ENCODE measurements around the gene PIK3C2A.
A peak's percentile ranks its signal among the peaks of the same experiment; 100 is the strongest.
"Not testable (repeated sequence)": the region's sequence is repeated elsewhere in the genome, so short reads cannot be mapped to it uniquely, and the experiment has no call there.

The PIK3C2A gene, protein sequence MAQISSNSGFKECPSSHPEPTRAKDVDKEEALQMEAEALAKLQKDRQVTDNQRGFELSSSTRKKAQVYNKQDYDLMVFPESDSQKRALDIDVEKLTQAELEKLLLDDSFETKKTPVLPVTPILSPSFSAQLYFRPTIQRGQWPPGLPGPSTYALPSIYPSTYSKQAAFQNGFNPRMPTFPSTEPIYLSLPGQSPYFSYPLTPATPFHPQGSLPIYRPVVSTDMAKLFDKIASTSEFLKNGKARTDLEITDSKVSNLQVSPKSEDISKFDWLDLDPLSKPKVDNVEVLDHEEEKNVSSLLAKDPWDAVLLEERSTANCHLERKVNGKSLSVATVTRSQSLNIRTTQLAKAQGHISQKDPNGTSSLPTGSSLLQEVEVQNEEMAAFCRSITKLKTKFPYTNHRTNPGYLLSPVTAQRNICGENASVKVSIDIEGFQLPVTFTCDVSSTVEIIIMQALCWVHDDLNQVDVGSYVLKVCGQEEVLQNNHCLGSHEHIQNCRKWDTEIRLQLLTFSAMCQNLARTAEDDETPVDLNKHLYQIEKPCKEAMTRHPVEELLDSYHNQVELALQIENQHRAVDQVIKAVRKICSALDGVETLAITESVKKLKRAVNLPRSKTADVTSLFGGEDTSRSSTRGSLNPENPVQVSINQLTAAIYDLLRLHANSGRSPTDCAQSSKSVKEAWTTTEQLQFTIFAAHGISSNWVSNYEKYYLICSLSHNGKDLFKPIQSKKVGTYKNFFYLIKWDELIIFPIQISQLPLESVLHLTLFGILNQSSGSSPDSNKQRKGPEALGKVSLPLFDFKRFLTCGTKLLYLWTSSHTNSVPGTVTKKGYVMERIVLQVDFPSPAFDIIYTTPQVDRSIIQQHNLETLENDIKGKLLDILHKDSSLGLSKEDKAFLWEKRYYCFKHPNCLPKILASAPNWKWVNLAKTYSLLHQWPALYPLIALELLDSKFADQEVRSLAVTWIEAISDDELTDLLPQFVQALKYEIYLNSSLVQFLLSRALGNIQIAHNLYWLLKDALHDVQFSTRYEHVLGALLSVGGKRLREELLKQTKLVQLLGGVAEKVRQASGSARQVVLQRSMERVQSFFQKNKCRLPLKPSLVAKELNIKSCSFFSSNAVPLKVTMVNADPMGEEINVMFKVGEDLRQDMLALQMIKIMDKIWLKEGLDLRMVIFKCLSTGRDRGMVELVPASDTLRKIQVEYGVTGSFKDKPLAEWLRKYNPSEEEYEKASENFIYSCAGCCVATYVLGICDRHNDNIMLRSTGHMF (N-terminal part only)

DNA sequence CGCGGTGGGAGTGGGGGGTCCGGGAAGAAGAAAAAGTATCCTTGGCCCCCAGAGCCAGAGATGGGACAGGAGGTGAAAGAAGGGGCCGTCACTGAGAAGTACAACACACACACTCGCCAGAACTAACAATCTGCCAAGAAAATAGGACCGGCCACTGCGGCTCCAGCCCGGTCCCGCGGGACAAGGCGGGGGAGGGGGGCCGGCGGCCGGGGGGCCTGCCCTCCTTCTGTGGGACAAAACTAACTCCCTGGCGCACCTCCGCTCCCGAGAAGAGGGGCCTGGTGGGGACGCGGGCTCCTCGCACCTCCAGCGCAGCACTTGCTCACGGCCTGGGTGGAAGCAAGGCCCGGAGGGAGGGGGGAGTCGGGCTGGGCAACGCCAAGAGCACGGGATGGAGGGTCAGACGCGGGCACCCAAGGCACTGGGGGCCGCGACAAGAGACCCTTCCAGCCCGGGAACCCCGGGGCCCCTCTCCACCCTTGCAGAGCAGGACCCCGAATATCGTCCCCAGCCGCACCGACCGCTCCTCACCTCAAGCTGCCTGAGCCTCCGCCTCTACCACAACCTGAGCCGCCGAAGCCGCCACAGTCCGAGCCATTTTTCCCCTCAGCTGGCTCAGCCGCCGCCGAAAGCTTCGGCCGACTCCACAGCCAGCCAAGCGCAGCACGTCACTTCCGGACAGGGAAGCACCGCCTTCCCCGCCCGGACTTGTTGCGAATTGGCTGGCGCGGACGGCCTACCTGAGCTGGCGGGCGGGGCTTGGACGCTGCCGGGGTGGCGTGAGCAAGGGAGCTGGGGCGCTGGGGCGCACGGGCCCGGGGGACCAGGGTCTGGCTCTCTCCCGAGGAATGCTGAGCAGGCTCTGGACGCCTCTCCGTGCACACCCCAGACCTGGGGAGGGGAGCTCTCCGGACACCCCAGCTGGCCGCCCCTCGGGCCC, at the start of gene PIK3C2A:
Gene PIK3C2A (minus strand): TSS at position 670 of the 940 bp plus-strand sequence. CDS start 38,245 bp downstream, outside the sequence.
- peak; percentile 63 for DNase-seq

DNA sequence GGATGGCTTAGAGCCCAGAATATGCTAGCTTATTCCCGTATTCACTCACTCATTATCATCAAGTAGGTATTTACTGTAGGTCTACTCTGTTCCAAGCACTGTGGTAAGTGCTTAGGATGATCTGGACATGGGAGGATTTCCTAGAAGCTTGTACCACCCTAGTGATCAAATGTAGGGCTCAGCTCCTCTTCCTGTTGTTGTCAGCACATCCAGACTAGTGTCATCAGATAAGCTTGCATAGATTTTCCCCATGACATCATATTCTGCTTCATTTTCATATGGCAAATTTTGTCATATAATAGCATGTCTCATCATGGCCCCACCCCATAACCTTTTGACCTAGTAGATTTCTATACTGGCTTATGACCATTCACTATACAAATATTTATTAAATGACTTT, 49.4 kb upstream of the PIK3C2A start:
- DNase-seq = no peak

DNA sequence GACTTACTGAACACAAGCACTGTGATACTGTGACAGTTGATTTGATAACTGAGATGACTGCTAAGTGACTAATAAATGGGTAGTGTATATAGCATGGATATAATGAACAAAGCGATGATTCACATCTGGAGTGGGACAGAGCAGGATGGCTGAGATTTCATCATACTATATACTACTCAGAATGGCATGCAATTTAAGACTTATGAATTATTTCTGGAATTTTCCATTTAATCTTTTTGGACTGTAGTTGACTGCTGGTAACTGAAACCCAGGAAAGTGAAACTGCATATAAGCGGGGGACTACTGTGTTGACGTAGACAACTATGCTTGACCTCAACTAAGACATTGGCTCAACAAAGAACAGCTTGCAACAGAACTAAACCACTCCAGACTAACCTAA, 48.7 kb upstream of the PIK3C2A start:
- DNase-seq = no peak

DNA sequence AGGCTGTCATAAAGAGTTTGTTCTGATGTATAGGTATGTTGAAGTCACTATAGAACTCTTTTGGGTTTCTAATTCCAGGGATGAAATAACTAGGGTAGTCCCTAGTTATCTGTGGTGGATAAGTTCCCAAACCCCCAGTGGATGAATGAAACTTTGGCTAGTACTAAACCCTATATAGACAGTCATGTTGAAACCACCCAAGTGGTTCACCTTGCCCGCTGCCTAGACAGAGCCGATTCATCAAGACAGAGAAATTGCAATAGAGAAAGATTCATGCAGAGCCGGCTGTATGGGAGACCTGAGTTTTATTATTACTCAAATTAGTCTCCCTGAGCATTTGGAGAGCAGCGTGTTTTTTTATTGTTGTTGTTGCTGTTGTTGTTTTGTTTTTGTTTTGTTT, 44.9 kb upstream of the PIK3C2A start:
- no peak for DNase-seq

DNA sequence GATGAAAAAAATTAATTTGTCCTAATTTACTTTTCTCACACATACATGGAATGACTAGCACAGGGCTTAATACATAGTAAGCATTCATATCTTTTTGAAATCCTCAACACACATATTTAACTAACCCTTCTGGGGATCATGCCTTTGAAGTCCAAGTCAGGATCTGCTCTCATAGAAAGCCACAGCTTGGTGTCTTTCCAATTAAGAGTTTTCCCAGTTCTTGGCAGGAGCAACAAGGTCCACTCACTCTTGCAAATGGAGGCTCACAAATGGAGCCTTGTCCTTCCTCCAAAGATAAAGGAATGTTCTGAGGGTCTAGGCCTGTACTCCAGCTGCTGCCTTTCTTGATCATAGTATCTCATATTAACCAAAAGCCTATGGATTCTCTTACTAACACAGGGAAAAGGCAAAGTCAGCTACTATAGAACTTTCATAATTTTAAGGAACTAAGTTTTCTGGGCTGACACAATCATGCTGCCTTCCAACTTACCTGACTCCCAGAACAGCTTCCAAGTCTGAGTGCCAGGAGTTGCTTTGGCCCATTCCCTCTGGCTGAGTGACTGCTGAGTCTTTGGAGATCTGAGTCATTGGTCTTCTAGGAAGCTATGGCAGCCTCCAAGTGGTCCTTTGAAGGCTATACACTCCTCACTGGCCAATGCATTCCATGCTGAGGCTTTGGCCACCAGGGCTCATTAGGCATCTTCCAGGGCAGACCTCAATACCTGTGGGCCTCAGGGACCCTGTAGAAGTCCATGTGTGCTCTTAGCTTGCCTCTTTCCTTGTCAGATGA, 43.0 kb upstream of the PIK3C2A start:
- no peak for DNase-seq

DNA sequence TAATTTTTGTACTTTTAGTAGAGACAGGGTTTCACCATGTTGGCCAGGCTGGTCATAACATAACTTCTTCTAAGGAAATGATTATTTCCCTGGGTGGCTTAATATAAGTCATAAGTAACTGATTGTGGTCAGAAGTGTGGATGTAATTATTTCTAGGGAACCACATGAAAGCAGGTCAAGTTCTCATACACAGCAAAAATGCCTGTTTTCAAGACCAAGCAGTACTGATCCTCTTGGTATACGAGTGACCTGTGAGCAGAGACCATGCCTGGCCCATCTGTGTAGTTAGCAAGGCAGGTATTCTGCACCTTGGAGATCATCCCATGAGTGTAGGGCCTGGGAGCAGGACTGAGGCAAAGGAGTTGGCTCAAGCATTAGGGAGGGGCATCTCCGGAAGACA, 36.3 kb upstream of the PIK3C2A start:
- no peak for DNase-seq

DNA sequence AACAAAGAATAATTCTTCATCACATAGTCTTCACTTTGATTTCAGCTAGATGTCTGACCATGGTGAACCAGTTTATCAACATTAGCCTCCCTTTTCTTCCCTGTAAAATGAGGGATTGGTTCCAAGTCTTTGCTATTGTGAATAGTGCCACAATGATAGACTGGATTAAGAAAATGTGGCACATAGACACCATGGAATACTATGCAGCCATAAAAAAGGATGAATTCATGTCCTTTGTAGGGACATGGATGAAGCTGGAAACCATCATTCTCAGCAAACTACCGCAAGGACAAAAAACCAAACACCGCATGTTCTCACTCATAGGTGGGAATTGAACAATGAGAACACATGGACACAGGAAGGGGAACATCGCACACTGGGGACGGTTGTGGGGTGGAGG, 35.2 kb upstream of the PIK3C2A start:
- not testable (repeated sequence) for DNase-seq

DNA sequence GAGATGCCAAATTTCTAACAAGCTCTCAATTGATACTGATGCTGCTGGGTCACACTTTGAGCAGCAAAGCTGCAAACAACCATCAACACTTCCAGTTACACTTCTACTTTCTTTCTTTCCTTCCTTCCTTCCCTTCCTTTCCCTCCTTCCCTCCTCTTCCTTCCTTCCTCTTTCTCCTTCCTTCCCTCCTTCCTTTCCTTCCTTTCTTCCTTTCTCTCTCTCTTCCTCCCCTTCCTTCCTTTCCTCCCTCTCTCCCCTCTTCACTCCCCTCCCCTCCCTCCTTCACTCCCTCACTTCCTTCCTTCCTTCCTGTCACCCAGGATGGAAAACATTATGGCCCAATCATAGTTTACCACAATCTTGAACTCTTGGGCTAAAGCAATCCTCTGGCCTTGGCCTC, 33.0 kb upstream of the PIK3C2A start:
- DNase-seq = no peak

DNA sequence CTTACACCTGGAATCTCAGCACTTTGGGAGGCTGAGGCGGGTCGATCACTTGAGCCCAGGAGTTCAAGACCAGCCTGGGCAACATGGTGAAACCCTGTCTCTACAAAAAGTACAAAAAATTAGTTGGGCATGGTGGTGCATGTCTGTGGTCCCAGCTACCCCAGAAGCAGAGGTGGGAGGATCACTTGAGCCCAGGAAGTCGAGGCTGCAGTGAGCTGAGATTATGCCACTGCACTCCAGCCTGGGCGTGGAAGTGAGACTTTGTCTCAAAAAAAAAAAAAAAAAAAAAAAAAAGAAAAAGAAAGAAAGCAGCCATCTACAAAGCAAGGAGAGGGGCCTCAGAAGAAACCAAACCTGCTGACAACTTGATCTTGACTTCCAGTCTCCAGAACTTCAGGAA, 32.1 kb upstream of the PIK3C2A start:
- not testable (repeated sequence) for DNase-seq

DNA sequence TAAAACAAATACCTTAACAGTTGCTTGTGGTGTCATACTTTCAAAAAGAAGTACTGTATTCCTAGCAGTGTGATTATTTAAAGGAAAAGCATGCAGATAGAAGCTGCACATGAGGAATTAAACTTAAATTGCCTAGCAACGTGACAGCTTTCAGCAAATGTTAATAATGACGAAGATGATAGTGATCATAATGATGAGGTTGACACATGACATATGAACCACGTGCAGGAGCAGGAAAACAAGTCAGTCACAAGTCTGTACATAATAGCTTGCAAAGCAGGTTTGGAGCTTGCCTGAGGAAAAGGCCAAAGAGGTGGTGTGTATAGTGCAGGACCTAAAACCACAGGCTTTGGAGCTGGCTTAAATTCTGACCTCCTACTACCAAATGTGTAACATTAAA, 30.6 kb upstream of the PIK3C2A start:
- DNase-seq = no peak

DNA sequence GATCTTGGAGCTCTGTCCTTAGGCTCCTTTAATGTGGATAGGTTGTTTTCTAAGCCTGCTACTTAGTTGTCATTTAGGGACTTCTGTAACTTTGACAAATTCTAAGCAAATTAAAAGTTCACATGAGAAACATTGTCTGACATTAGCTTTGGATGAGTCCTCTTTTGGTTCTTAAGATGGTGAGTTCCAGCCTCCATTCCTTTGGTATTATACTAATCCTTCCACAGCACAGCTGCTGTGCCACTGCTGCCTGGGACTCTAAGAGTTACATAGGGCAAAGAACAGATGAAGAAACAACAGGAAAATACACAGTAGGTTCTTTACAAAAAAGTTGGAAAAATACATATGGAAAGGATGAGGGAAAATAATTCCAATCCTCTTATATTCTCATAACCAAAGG, 25.3 kb upstream of the PIK3C2A start:
- DNase-seq = no peak

DNA sequence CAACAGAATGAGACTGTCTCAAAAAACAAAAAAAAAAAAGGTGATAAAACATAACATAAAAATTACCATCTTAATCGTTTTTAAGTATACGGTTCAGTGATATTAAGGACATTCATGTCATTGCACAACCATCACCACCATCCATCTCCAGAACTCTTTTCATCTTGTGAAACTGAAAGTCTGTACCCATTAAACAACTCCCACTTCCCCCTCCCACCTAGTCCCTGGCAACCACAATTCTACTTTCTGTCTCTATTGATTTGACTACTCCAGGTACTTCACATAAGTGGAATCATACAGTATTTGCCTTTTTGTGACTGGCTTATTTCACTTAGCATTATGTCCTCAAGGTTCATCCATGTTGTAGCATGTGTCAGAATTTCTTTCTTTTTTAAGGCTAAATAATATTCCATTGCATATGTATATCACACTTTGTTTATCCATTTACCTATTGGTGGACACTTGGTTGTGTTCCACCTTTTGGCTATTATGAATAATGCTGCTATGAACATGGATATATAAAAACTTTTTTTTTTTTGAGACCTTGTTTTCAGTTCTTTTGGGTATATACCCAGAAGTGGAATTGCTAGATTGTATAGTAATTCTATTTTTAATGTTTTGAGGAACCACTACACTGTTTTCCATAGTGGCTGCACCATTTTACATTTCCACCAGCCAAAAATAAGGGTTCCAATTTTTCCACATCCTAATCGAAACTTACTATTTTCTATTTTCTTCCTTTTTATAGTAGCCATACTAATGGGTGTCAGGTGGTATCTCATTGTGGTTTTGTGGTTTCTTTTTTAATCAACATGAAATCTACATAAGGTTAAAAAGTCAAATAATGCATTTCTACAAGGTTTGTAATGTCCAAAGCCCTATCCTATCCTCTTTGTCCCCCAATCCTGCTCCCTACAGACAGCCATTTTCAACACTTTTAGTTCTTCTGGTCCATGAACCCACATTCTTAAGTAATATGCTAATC, 23.4 kb upstream of the PIK3C2A start:
- DNase-seq = no peak

DNA sequence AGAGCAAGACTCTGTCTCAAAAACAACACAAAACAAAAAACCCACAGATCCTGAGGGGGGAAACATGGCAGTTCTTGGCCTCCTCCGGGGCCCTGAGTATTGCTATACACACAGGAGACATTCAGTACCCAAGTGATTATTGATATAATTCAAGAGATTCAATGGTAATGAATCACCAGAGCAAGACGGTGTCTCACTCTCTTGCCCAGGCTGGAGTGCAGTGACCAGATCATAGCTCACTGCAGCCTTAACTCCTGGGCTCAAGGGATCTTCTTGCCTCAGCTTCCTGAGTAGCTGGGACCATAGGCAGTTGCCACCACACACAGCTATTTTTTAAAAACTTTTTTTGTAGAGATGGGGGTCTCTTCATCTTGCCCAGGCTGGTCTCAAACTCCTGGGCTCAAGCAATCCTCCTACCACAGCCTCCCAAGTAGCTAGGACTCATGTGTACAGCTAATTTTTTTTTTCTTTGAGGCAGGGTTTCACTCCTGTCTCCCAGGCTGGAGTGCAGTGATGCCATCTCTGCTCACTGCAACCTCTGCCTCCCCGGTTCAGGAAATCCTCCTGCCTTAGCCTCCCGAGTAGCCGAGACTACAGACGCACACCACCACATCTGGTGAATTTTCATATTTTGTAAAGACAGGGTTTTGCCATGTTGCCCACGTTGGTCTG, 21.8 kb upstream of the PIK3C2A start:
- DNase-seq = no peak

DNA sequence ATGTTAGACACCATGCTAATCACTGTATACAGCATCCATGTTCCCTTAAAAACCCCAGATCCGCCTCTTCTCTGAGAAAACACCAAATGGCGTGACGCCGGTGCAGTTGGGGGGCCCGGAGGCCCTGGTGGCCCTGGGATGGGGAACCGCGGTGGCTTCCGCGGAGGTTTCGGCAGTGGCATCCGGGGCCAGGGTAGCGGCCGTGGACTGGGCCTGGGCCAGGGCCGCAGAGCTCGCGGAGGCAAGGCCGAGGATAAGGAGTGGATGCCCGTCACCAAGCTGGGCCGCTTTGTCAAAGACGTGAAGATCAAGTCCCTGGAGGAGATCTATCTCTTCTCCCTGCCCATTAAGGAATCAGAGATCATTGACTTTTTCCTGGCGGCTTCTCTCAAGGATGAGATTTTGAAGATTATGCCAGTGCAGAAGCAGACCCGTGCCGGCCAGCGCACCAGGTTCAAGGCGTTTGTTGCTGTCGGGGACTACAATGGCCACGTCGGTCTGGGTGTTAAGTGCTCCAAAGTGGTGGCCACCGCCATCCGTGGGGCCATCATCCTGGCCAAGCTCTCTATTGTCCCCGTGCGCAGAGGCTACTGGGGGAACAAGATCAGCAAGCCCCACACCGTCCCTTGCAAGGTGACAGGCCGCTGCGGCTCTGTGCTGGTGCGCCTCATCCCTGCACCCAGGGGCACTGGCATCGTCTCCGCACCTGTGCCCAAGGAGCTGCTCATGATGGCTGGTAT, 20.6 kb upstream of the PIK3C2A start:
- DNase-seq = not testable (repeated sequence)

DNA sequence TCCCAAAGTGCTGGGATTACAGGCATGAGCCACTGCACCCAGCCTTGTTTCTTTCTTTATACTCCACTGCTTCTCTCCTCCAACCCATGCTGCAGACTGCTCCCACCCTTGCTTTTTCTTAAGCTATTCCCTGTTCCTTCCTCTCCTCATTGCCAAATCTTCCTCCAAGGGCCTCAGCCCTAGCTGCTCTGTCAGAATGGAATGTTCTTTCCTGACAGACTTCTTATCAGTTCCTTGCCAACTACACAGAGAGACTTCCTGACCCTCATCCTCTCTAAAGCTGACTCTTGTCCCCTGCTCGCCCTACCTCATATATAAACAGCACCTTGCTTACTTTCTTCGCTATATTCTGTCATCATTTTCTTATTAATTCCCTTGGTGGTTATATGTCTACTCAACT, 16.9 kb upstream of the PIK3C2A start:
- no peak for DNase-seq

DNA sequence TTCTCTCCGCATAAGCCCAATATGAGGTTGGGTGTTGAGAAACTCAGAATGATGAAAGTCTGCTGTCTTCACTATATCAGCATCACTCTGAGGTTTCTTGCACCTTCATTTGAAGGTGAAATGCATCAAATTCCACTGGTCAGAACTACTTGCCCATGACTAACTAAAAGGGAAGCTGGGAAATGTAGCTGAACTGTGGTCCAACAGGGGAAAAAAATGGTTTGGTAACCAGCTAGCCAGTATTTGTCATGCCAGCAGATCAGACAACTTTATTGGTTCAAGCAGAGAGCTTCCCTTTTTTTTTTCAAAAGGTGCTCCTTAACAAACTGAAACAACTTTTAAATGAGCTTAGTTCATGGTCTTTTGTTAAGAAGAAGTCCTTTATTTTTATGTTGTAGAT, 14.2 kb upstream of the PIK3C2A start:
- no peak for DNase-seq

DNA sequence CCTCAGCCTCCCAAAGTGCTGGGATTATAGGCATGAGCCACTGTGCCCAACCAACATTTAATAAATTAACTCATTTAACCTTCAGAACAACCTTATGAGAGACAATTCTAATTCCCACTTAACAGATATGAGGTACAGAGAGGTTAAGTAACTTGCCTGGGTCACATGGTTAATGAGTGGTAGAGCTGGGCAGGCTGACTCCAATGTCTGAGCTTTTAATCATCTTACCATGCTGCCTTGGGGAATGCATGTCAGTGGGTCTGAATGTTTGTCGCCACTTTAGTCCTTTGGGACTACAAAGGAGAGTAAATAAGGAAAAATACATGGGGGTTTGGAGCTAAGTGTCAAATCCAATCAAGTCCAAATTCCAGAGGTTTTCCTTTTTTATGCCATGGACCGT, 11.2 kb upstream of the PIK3C2A start:
- no peak for DNase-seq

DNA sequence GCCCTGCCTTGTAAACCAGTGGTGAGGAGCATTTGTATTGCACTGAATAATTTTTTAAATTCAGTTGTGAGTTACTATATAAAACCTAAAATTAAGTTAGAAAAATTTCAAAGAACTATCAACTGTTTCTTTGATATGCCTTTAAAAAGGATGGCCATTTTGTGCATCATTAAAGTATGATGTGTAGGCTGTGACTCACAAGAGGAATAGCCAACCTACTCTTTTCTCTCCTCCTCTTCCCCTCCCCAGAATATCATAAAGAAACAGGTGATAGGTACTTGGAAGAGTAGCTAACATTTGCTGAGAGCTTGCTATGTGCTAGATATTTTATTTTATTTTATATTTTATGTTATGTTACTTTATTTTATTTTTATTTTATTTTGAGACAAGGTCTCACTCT, 10.6 kb upstream of the PIK3C2A start:
- DNase-seq = no peak

DNA sequence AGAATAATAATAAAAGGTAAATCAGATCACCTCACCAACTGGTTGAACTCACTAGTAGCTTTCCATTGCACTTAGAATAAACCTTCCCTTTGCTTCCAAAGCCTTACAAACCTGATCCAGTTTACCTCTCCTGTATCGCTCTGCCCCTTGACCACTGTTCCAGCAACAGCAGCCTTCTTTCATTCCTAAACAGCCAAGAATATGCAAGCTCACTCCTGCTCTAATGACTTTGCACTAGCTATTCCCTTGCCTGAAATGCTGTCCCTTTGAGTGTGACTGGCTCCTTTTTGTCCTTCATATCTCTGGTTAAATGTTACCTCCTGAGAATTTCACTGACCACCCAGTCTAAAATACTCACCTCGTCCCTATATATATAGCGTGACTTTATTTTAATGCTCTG, 9.6 kb upstream of the PIK3C2A start:
- DNase-seq = no peak

Measured in NCI-H187 treated with DMSO at 0.1 percent for 48 hours (cell line).